GM21717 (cell line): Measurements from ENCODE around the gene VPS33B.
"Not testable (repeated sequence)": the region's sequence is repeated elsewhere in the genome, so short reads cannot be mapped to it uniquely, and the experiment has no call there.

Experiments used
- ATAC-seq: cut with Tn5 transposase; IDR thresholded peaks from one replicate; pipeline ENCODE4 v1.9.1; 2021; ENCODE audit warnings: mild to moderate bottlenecking, moderate library complexity; ENCODE audit not compliant: unreplicated experiment

The VPS33B gene

DNA sequence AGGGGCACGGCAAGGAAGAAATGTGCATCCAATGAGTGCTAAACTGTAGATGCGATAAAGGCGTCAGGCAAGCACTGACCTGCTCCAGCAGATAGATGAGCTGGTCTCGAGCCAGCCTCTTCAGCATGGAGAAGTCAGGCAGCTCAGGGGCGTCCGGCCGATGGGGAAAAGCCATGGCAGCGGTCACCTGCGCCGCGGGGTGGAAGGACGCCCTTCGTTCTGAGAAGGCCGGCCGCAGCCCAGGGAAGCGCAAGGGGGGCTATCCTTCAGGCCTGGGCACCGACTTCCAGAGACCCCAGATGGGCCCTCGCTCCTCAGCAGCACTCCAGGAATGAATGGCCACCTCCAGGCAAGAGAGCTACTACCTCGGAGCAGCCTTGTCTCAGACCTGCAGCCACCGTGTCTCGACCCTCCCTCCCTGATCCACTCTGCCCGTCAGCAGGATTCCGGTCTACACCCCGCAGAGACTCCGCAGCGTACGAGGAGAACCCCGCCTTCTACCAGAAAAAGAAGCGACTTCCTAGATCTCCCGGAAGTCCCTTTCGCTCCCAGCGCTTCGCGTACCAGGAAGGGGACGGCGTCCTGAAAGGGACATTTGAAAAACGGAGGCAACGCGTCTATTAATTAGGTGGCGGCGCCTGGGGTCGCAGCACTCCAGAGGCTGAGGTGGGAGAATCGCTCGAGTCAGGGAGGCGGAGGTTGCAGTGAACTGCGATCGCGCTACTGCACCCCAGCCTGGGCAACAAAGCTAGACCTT, at the start of gene VPS33B:
Gene VPS33B, minus strand, starts transcription at position 520 of the 757 bp plus-strand sequence. Its CDS starts 345 bp downstream, at position 175.
- peak; percentile 80 for ATAC-seq

- no peak for ATAC-seq
These were observed 49.8 kb upstream of the VPS33B start for GRCh38 chr15:91072161-91072560.

- ATAC-seq, result no peak
These were observed 48.5 kb upstream of the VPS33B start for GRCh38 chr15:91070872-91071271.

- ATAC-seq, result no peak
These were observed 46.6 kb upstream of the VPS33B start for GRCh38 chr15:91068966-91069365.

- no peak for ATAC-seq
These were observed 46.0 kb upstream of the VPS33B start for GRCh38 chr15:91068436-91068835.

DNA sequence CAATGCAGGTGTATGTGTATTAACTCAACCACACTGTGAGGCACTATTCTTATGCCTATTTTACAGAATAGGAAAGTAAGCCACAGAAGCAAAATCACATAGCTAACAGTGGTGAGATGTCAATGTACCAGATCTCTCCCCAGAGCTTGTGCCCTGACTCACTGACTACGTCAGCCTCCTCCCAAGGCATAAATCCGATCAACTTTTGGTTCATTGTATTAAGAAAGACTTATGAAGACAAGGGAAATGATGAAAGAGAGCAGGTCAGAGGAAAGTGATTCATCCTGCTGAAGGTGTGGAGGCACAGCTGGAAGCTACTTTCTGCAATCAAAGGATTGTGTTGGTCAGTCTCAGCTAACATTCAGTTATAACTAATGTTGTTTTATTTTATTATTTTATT, 44.6 kb upstream of the VPS33B start:
- ATAC-seq, result no peak

DNA sequence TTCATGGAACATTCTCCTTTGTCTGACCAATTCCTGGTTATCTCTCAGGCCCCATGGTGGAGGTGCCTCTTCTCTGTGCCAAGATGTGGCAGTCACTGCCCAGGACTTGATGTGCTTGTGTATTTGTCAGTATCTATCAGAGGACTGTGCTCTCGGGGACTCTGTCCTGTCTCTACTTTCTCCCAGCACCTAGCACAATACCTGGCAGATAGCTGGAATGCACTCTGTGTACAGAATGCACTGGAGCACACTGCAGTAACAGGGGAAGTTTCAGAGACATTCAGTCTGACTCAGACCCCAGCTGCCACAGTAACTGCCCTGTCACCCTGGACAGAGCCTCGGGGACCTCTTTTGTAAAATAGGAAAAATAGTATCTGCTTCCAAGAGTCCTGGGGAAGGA, 43.1 kb upstream of the VPS33B start:
- no peak for ATAC-seq

- no peak for ATAC-seq
These were observed 39.6 kb upstream of the VPS33B start for GRCh38 chr15:91061997-91062396.

DNA sequence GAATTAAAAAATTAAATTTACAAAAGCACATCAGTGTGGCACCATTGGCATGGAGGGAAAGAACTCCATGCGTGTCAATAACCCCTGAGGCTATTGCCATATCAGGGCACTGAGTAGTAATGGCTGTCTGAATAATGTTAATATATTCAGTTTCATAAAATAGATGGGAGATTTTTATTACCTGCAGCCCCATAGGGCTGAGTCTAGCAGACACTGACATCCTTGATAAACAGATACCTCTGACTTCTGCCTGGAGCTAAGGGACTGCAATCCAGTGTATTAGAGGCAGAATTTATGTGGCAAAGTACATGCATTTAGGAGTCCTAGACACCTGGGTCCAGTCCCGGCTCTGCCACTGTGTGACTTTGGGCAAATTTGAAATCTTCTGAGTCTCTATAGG, 38.8 kb upstream of the VPS33B start:
- ATAC-seq, result no peak

DNA sequence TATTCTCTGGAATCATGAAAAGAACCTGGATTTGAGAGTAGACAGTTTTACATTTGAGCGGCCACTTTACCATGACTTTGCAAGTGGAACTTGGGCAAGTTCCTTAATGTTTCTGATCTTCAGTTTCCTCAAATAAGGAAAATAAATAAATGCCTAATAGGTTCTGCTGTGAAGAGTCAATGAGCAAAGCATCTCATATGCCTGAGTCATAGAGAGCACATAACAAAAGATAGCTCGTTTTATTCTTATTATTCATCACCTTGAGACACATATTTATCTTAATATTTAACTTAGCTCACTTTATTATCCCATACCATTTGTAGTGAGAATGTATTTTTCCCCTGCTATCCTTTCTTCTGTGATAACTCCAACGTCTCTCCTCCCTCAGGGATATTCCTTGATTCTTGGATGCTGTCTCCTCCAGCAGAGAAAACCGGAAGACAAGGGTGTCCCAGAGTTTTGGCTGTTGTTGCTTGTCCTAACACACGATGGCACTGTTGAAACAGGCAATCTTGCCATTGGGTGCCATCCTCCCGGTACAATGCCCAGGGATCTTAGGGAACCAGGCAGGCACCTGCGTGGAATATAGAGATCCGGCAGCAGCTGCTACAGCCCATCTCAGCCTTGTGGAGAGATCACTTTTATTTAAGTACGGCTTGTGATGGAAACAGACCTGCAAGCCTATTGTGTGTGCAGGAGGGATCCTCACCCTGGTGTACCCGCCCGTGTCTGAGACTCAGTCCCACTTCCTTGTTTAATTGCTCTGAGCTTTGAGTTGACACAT, 33.3 kb upstream of the VPS33B start:
- no peak for ATAC-seq

DNA sequence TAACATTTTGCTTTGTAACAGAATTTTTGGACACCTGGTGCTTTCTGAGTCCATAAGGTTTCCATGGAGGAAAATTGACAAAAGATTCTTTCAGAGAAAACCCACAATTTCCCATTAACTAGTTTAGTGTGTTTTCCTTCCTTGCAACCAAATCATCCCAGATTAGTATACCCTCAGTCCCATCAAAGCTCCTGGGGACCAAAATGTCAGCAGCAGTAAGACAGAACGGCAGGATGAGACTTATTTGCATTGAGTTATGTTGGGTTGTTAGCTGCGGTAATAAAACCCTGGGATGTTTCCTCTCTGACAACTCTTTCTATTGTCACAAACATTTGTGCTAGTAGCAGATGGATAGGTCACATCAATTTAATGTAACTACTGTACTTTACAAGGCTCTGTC, 32.4 kb upstream of the VPS33B start:
- ATAC-seq, result no peak

GRCh38 chr15:91051248-91051647, 28.9 kb upstream of the VPS33B start:
- ATAC-seq, result no peak

GRCh38 chr15:91050128-91050455, 27.7 kb upstream of the VPS33B start:
- ATAC-seq, result peak; percentile 9

GRCh38 chr15:91049378-91050127, 27.2 kb upstream of the VPS33B start:
- peak; percentile 72 for ATAC-seq

DNA sequence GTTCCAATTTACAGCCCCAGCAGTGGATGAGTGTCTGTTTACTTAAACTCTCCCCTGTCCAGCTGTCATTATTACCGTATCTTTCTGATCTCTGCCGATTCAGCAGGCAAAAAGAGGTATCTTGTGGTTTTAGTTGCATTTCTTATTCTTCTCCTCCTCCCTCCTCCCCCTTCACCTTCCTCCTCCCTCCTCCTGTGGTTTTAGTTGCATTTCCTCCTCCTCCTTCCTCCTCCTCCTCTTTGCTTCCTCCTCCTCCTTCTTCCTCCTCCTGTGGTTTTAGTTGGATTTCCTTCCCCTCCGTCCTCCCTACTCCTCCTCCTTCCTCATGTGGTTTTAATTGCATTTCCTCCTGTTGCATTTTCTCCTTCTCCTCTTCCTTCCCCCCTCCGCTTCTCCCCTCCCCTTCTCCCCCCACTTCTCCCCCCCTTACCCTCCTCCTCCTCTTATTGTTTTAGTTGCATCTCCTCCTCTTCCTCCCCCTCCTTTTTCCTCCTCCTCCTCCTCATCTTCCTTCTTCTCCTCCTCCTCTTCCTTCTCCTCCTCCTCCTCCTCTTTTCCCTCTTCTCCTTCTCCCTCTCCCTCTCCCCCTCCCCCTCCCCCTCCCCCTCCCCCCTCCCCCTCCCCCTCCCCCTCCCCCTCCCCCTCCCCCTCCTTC, 25.3 kb upstream of the VPS33B start:
- no peak for ATAC-seq

DNA sequence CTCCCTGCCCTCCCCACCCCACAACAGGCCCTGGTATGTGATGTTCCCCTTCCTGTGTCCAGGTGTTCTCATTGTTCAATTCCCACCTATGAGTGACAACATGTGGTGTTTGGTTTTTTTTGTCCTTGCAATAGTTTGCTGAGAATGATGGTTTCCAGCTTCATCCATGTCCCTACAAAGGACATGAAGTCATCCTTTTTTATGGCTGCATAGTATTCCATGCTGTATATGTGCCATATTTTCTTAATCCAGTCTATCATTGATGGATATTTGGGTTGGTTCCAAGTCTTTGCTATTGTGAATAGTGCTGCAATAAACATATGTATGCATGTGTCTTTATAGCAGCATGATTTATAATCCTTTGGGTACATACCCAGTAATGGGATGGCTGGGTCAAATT, 23.7 kb upstream of the VPS33B start:
- not testable (repeated sequence) for ATAC-seq

GRCh38 chr15:91045065-91045464, 22.7 kb upstream of the VPS33B start:
- no peak for ATAC-seq

GRCh38 chr15:91043202-91043874, 20.9 kb upstream of the VPS33B start:
- no peak for ATAC-seq

DNA sequence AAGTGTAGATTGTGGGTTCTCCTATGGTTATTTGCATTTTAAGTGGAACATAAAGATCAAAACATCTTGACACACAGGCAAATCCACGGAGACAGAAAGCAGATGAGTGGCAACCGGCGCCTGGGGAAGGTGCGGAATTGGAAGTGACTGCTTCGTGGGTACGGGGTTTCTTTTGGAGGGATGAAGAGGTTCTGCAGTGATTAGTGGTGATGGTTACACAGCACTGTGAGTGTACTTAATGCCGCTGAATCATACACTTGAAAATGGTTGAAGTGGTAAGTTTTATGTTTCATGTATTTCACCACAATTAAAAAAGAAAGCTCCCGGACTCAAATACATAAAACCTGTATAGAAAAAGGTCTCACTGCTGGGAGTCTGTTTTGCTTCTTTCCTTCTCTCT, 18.5 kb upstream of the VPS33B start:
- no peak for ATAC-seq

DNA sequence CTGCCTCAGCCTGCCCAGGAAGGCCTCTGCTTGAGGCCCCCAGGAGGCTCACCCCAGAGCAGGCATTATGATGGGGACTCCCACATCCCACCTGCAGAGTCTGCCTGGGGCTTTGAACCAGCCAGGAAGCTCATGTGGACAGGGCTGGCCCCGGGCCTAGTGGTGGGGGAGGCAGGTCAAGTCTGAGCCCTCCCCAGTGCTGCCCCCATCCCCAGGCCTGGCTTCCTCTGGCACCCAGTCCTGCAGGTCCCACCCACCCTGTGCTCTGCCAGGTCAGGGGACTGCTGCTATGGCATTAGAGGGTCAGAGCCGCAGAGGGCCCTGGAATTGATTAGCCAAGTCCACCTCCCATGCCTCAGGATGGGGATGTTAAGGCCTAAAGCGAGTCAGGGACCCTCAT, 17.6 kb upstream of the VPS33B start:
- no peak for ATAC-seq
